ENCODE measurements around the gene CHST13.

CHST13 gene

GRCh38 chr3:126562737-126563276 is 38.9 kb downstream of the CHST13 start:
- Histone ChIP-seq H3K36me3 (ENCODE audit: insufficient read depth, low read length) (no peaks in the 10 kb centered on the region), H3K9me2 (replicated peaks; ENCODE audit: low read depth, low read length) (no peaks in the 10 kb centered on the region), H3K4me2 (ENCODE audit: low read depth, low read length, poor library complexity, severe bottlenecking) (no peak overlapping the region), H3K27me3 (ENCODE audit: insufficient read depth, low read length, poor library complexity, severe bottlenecking) (no peaks in the 10 kb centered on the region), H3F3A (ENCODE audit: low read depth) (no peaks in the 10 kb centered on the region), H3K4me1 (ENCODE audit: insufficient read depth, low read length, poor library complexity, severe bottlenecking) (no peaks in the 10 kb centered on the region), H3K4me3 (ENCODE audit: low read length, poor library complexity, severe bottlenecking) (no peak overlapping the region), H3K9me3 (ENCODE audit: insufficient read depth, low read depth, low read length) (peaks cover 4% of the 10 kb centered on the region), H3K9ac (ENCODE audit: low read depth, low read length, poor library complexity, severe bottlenecking) (no peak overlapping the region), H3K79me2 (ENCODE audit: insufficient read depth, low read length) (no peaks in the 10 kb centered on the region), H2AFZ (ENCODE audit: low read length) (no peak overlapping the region), H4K20me1 (ENCODE audit: insufficient read depth, low read length, poor library complexity, severe bottlenecking) (no peaks in the 10 kb centered on the region)
- TF ChIP-seq CTCF (conservative IDR thresholded peaks at IDR 0.05; ENCODE audit: low read length) (no peak), EZH2phosphoT487 (IDR thresholded peaks at IDR 0.05; ENCODE audit: borderline replicate concordance) (no peak)

GRCh38 chr3:126567696-126568438 is 43.9 kb downstream of the CHST13 start:
- Histone ChIP-seq H3K9me3 (ENCODE audit: insufficient read depth, low read depth, low read length) (no peaks in the 10 kb centered on the region; the same call in 1 of the 2 replicates), H3K36me3 (ENCODE audit: insufficient read depth, low read length) (no peaks in the 10 kb centered on the region), H3K27me3 (ENCODE audit: insufficient read depth, low read length, poor library complexity, severe bottlenecking) (no peaks in the 10 kb centered on the region), H3K79me2 (ENCODE audit: insufficient read depth, low read length) (no peaks in the 10 kb centered on the region), H3K4me1 (ENCODE audit: insufficient read depth, low read length, poor library complexity, severe bottlenecking) (no peaks in the 10 kb centered on the region), H2AFZ (ENCODE audit: low read length) (no peak overlapping the region), H3K4me3 (ENCODE audit: low read length, poor library complexity, severe bottlenecking) (no peak overlapping the region), H3K9ac (ENCODE audit: low read depth, low read length, poor library complexity, severe bottlenecking) (no peak overlapping the region), H3F3A (ENCODE audit: low read depth) (no peaks in the 10 kb centered on the region), H3K4me2 (ENCODE audit: low read depth, low read length, poor library complexity, severe bottlenecking) (no peak overlapping the region), H4K20me1 (ENCODE audit: insufficient read depth, low read length, poor library complexity, severe bottlenecking) (no peaks in the 10 kb centered on the region), H3K9me2 (replicated peaks; ENCODE audit: low read depth, low read length) (no peaks in the 10 kb centered on the region)
- TF ChIP-seq CTCF (conservative IDR thresholded peaks at IDR 0.05; ENCODE audit: low read length) = no peak
- no peak for TF ChIP-seq EZH2phosphoT487 (IDR thresholded peaks at IDR 0.05; ENCODE audit: borderline replicate concordance)

GRCh38 chr3:126568776-126569342 is 44.9 kb downstream of the CHST13 start:
- Histone ChIP-seq H3K36me3 (ENCODE audit: insufficient read depth, low read length) (no peaks in the 10 kb centered on the region), H4K20me1 (ENCODE audit: insufficient read depth, low read length, poor library complexity, severe bottlenecking) (no peaks in the 10 kb centered on the region)
- TF ChIP-seq CTCF (conservative IDR thresholded peaks at IDR 0.05; ENCODE audit: low read length) (no peak), EZH2phosphoT487 (IDR thresholded peaks at IDR 0.05; ENCODE audit: borderline replicate concordance) (no peak)

More at GRCh38 chr3:126568776-126569342, 44.9 kb downstream of the CHST13 start:
- Histone ChIP-seq H3K79me2 (ENCODE audit: insufficient read depth, low read length) (no peaks in the 10 kb centered on the region), H3K9me3 (ENCODE audit: insufficient read depth, low read depth, low read length) (no peaks in the 10 kb centered on the region), H3K4me3 (ENCODE audit: low read length, poor library complexity, severe bottlenecking) (no peak overlapping the region), H3K4me1 (ENCODE audit: insufficient read depth, low read length, poor library complexity, severe bottlenecking) (no peaks in the 10 kb centered on the region), H3K9ac (ENCODE audit: low read depth, low read length, poor library complexity, severe bottlenecking) (no peak overlapping the region), H3K4me2 (ENCODE audit: low read depth, low read length, poor library complexity, severe bottlenecking) (no peak overlapping the region), H3K27me3 (ENCODE audit: insufficient read depth, low read length, poor library complexity, severe bottlenecking) (no peaks in the 10 kb centered on the region), H3K9me2 (replicated peaks; ENCODE audit: low read depth, low read length) (no peaks in the 10 kb centered on the region), H2AFZ (ENCODE audit: low read length) (no peak overlapping the region), H3F3A (ENCODE audit: low read depth) (no peaks in the 10 kb centered on the region)

All from Loucy (cell line).